ENCODE data around the gene CCL7.

- no peak for TF ChIP-seq CTCF (IDR thresholded peaks at IDR 0.05; ENCODE audit: low read depth, low read length, missing input control)
- no peak for TF ChIP-seq ATF3 (IDR thresholded peaks at IDR 0.05)
- no peak for TF ChIP-seq GABPA (IDR thresholded peaks at IDR 0.05 in 1 of 2, conservative IDR thresholded peaks at IDR 0.05 in 1 of 2)
- no peak for TF ChIP-seq TAF1 (conservative IDR thresholded peaks at IDR 0.05)
Measured at GRCh38 chr17:34318474-34318873, 48.5 kb downstream of the CCL7 start.

Data from liver (tissue), 3 donors.